ENCODE measurements around the gene MAP4K5.

GRCh38 chr14:50423529-50423928 is 108.8 kb downstream of the MAP4K5 start:
- TF ChIP-seq ARNTL (CRISPR knock-in tag; IDR thresholded peaks at IDR 0.05; ENCODE audit: borderline replicate concordance, low read depth): no peak
- TF ChIP-seq, protein P1, sequence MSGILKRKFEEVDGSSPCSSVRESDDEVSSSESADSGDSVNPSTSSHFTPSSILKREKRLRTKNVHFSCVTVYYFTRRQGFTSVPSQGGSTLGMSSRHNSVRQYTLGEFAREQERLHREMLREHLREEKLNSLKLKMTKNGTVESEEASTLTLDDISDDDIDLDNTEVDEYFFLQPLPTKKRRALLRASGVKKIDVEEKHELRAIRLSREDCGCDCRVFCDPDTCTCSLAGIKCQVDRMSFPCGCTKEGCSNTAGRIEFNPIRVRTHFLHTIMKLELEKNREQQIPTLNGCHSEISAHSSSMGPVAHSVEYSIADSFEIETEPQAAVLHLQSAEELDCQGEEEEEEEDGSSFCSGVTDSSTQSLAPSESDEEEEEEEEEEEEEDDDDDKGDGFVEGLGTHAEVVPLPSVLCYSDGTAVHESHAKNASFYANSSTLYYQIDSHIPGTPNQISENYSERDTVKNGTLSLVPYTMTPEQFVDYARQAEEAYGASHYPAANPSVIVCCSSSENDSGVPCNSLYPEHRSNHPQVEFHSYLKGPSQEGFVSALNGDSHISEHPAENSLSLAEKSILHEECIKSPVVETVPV (CRISPR knock-in tag; IDR thresholded peaks at IDR 0.05): no peak
- TF ChIP-seq TSHZ2 (CRISPR knock-in tag; IDR thresholded peaks at IDR 0.05): no peak
- TF ChIP-seq, protein P2, sequence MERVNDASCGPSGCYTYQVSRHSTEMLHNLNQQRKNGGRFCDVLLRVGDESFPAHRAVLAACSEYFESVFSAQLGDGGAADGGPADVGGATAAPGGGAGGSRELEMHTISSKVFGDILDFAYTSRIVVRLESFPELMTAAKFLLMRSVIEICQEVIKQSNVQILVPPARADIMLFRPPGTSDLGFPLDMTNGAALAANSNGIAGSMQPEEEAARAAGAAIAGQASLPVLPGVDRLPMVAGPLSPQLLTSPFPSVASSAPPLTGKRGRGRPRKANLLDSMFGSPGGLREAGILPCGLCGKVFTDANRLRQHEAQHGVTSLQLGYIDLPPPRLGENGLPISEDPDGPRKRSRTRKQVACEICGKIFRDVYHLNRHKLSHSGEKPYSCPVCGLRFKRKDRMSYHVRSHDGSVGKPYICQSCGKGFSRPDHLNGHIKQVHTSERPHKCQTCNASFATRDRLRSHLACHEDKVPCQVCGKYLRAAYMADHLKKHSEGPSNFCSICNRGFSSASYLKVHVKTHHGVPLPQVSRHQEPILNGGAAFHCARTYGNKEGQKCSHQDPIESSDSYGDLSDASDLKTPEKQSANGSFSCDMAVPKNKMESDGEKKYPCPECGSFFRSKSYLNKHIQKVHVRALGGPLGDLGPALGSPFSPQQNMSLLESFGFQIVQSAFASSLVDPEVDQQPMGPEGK (CRISPR knock-in tag; IDR thresholded peaks at IDR 0.05; ENCODE audit: borderline replicate concordance): no peak
- TF ChIP-seq ZC3H10 (CRISPR knock-in tag; IDR thresholded peaks at IDR 0.05): no peak
- TF ChIP-seq CREB5 (CRISPR knock-in tag; IDR thresholded peaks at IDR 0.05; ENCODE audit: low read depth): no peak
